Activated CD4-positive, alpha-beta memory T cell treated with anti-CD3 and anti-CD28 coated beads, Interleukin-2, amount 10 ng/mL, durations not matched to agents 7 days and 5 days (primary cell): ENCODE results near the gene SMARCA5. TPM values are rescaled to one million over a fixed set of nuclear protein-coding genes. Genes with fewer than 3 reads are reported as not detected.

Source experiments
- CTCF ChIA-PET: fragments of 350-600 bp; sonication (Branson Sonifier 250); formaldehyde crosslinking; loops from one replicate; lab custom pipeline; 2021; ENCODE audit warnings: antibody characterized with exemption, inconsistent platforms; lab: Charles Lee
- POLR2A ChIA-PET: fragments of 350-600 bp; sonication (Branson Sonifier 250); formaldehyde crosslinking; loops from one replicate; lab custom pipeline; 2021; ENCODE audit warnings: antibody characterized with exemption; lab: Charles Lee
- DNase-seq: peaks from one replicate; pipeline ENCODE4 v3.0.0-alpha.2; 2020
- H3K27ac Mint-ChIP-seq: one replicate; pipeline ENCODE4 v1.8.0; 2021; ENCODE audit warnings: mild to moderate bottlenecking, mixed read lengths
- H3K27me3 Mint-ChIP-seq: one replicate; pipeline ENCODE4 v1.8.0; 2021; ENCODE audit warnings: mixed read lengths
- H3K36me3 Mint-ChIP-seq: one replicate; pipeline ENCODE4 v1.8.0; 2021; ENCODE audit warnings: low read depth, mixed read lengths
- H3K4me1 Mint-ChIP-seq: one replicate; pipeline ENCODE4 v1.8.0; 2021; ENCODE audit warnings: mixed read lengths
- H3K4me3 Mint-ChIP-seq: one replicate; pipeline ENCODE4 v1.8.0; 2021; ENCODE audit warnings: mild to moderate bottlenecking, mixed read lengths
- H3K9me3 Mint-ChIP-seq: one replicate; pipeline ENCODE4 v1.8.0; 2021; ENCODE audit warnings: mixed read lengths
- total RNA-seq, 2 experiments: library from RNA; stranded (reverse); gene quantifications; one replicate each; pipeline ENCODE4 v1.2.3, GENCODE V29; 2021

The SMARCA5 gene
- total RNA-seq, 2 experiments from 2014 or later, result 51.7 to 53.3 TPM

- POLR2A ChIA-PET, result no interaction called here
- Mint-ChIP-seq H3K27ac (no peak overlapping the region), H3K27me3 (no peaks in the 10 kb centered on the region), H3K4me1 (no peaks in the 10 kb centered on the region), H3K4me3 (no peak overlapping the region), H3K9me3 (no peaks in the 10 kb centered on the region), H3K36me3 (no peaks in the 10 kb centered on the region)
- DNase-seq, result no peak
- CTCF ChIA-PET, result no interaction called here
These were observed 85.3 kb downstream of the SMARCA5 start for GRCh38 chr4:143598816-143599215.

- no peak for DNase-seq
- CTCF ChIA-PET, result no interaction called here
- no peak overlapping the region for H3K4me3 Mint-ChIP-seq
- no peaks in the 10 kb centered on the region for H3K4me1 Mint-ChIP-seq
- H3K27ac Mint-ChIP-seq, result no peak overlapping the region
- H3K9me3 Mint-ChIP-seq, result no peaks in the 10 kb centered on the region
- no peaks in the 10 kb centered on the region for H3K27me3 Mint-ChIP-seq
- POLR2A ChIA-PET, result no interaction called here
- no peaks in the 10 kb centered on the region for H3K36me3 Mint-ChIP-seq
These were observed 86.3 kb downstream of the SMARCA5 start for GRCh38 chr4:143599827-143600226.

DNA sequence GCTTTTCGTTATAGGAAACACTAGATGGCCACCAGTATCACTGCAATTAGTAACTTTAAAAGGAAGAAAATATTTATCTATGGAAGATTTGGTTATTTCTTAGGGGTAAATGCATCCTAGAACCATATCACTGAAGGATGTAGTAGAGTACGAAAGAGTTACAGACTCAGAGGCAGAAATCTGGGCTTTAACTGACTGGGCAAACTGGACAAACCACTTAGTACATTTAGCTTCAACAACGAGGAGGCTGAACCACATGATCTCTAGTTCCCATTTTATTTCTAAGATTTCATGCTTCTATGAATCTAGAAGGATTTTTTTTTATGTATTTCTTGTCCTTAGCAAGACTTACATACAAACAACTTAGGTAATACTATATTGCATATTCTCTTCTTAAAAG, 93.0 kb downstream of the SMARCA5 start:
- no peak for DNase-seq
- POLR2A ChIA-PET, result no interaction called here
- Mint-ChIP-seq H3K27me3 (peaks cover 4% of the 10 kb centered on the region), H3K36me3 (no peaks in the 10 kb centered on the region), H3K9me3 (no peaks in the 10 kb centered on the region), H3K27ac (no peak overlapping the region), H3K4me3 (no peak overlapping the region), H3K4me1 (no peaks in the 10 kb centered on the region)
- CTCF ChIA-PET, result no interaction called here

Other genes starting within 250 kb of the SMARCA5 start
- gene GAB1, start 176.8 kb upstream of the SMARCA5 start, total RNA-seq, result under 1 TPM; 0.80 to 0.86 TPM
- gene FREM3, start 187.0 kb downstream of the SMARCA5 start, total RNA-seq, result not detected